Activated CD8-positive, alpha-beta memory T cell treated with anti-CD3 and anti-CD28 coated beads, Interleukin-2, amount 50 U/mL, for 24 hours (primary cell): ENCODE measurements around the gene PRTG.
"Not testable (repeated sequence)": the region's sequence is repeated elsewhere in the genome, so short reads cannot be mapped to it uniquely, and the experiment has no call there.

Experiments
- DNase-seq: peaks from one replicate; pipeline ENCODE4 v3.0.0-alpha.2; 2020; ENCODE audit errors: extremely low read depth

Gene PRTG, protein sequence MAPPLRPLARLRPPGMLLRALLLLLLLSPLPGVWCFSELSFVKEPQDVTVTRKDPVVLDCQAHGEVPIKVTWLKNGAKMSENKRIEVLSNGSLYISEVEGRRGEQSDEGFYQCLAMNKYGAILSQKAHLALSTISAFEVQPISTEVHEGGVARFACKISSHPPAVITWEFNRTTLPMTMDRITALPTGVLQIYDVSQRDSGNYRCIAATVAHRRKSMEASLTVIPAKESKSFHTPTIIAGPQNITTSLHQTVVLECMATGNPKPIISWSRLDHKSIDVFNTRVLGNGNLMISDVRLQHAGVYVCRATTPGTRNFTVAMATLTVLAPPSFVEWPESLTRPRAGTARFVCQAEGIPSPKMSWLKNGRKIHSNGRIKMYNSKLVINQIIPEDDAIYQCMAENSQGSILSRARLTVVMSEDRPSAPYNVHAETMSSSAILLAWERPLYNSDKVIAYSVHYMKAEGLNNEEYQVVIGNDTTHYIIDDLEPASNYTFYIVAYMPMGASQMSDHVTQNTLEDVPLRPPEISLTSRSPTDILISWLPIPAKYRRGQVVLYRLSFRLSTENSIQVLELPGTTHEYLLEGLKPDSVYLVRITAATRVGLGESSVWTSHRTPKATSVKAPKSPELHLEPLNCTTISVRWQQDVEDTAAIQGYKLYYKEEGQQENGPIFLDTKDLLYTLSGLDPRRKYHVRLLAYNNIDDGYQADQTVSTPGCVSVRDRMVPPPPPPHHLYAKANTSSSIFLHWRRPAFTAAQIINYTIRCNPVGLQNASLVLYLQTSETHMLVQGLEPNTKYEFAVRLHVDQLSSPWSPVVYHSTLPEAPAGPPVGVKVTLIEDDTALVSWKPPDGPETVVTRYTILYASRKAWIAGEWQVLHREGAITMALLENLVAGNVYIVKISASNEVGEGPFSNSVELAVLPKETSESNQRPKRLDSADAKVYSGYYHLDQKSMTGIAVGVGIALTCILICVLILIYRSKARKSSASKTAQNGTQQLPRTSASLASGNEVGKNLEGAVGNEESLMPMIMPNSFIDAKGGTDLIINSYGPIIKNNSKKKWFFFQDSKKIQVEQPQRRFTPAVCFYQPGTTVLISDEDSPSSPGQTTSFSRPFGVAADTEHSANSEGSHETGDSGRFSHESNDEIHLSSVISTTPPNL

DNA sequence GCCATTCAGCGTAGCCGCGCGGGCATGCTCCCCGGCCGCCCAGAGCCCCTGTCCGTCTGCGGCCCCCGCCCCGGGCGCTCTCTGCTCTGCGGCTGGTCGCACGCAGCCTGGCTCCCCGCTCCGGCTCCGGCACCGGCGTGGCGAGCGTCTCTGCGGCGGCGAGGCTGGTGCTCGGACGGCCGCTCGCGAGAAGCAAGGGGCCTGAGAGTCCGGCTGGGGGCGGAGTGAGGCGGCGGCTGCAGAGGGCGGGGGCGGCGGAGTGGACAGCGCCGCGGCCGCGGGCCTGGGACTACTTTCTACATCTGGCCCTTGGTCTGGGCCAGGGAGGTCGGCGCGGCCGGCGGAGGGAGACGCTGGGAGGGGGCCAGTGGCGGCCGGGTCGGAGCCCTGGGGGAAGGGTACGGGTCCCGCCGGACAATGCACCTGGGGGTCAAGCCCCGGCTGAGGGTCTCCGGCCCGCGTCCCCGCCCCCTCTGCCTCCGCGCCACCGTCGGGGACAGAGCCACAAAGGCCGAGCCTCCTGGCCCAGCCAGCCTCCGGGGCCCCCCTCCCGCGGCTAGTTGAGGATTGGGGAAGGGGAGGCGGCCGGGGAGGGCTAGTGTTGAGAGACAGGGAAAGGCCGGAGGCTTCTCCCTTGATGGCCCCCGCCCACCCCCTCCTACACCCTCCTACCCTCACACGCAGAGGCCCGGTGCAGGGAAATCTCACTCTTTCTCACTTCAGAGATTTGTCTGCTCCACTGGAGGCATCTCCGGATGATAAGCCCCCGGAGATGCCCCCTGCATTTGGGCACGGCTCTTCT, at the start of gene PRTG:
PRTG (minus strand) TSS at position 226 of the 802 bp plus-strand sequence; CDS start at position 5, 221 bp downstream.
- DNase-seq, result no peak

DNA sequence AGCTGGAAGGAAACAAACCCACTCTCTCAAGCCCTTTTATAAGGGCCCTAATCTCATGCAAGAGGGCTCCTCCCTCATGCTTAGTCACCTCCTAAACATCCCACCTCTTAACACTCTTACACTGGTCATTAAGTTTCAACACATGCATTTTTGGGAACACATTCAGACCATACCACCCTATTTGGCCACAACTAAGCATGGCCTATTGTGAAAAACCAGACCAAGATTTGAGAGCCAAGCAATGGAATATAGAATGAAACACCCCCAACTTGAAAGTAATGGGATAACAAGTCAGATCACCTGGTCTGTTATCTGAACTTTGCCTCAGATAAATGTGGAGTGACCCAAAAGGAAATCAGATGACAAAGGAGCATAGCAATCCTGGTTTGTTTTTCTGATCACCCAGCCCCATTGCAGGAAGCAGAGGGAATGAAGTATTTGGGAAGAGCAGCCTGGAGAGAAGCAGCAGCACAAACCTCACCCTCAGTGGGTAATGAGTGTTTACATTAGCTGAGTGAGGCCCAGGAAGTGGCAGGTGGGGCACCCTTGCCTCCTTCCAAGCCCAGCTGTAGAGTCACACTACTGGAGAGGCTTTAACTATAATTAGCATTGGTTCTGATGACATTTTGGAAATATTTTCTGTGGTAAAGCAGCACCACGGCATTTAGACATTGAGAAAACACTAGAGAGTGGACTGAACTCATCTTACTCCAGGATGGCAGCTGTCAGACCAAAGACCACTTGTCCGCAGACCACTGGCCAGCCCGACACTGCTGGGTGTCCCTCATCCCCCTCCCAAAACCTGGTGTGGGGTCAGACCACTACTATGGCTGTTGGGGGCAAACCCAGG, 48.8 kb upstream of the PRTG start:
- DNase-seq, result no peak

DNA sequence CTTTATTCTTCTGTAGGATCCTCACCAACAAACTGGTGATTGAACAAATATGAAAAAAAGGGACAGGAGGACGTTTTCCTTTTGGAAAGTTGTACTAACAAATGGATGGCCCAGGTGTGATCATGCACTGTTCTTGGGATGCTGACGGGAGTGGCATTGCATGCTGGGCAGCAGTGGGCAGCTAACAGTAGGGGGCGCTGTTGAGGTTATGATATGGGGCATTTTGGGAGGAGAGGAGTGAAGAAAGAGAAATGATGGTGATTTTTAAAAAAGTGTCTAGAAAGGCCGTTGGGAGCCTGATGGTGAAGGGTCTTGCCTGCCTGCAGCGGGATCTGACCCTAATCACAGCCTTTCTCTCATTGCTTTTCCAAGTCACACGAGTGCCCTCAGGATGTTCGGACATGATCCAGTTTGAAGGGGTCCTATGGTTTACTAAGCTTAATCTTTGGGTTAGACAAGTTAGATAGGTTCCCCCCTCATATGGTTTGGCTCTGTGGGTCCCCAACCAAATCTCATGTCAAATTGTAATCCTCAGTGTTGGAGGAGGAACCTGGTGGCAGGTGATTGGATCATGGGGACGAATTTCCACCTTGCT, 46.2 kb upstream of the PRTG start:
- peak; percentile 8 for DNase-seq

DNA sequence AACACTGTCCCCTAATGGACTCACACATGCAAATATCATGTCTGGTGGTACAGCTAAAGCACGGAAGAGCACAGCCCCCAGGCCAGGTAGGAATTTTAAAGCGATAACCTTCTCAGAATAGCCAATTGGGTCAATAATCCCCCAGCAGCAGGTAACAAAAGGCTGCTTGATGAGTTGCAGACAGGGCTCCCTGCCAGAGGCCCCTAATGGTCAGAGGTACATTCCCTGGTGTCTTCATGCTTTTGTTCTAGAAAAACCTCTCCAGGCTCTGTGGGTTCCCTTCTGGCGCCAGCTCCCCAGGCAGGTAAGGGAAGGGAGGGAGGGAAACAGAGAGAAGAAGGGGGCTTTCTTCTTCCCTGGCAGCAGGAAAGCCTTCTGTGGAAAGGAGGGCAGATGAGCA, 43.4 kb upstream of the PRTG start:
- no peak for DNase-seq

DNA sequence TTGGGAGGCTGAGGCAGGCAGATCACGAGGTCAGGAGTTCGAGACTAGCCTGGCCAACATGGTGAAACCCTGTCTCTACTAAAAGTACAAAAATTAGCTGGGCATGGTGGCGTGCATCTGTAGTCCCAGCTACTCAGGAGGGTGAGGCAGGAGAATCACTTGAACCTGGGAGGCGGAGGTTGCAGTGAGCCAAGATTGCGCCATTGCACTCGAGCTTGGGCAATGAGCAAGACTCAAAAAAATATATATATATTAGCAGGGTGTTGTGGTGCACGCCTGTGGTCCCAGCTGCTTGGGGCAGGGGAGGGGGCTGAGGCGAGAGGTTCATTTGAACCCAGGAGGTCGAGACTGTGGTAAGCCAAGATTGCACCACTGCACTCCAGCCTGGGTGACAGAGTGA, 42.6 kb upstream of the PRTG start:
- not testable (repeated sequence) for DNase-seq

DNA sequence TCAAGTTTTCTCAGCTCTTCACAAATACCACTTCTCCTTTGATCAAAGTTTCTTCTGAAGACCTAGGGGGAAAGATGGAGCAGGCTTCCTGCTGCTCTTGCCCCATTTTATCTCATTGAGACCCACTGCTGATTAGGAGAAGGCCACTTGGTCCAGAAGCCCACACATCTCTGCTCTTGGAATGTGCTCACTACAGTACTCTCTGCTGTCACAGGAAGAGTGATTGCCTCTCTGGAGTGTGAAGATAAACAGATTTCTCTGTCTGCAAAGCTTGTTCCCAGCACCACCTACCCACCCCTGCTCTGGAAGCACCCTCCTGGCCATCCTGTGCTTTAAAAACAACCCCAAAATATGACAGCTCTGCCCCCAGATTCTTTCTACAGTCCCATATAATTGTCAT, 41.3 kb upstream of the PRTG start:
- no peak for DNase-seq

DNA sequence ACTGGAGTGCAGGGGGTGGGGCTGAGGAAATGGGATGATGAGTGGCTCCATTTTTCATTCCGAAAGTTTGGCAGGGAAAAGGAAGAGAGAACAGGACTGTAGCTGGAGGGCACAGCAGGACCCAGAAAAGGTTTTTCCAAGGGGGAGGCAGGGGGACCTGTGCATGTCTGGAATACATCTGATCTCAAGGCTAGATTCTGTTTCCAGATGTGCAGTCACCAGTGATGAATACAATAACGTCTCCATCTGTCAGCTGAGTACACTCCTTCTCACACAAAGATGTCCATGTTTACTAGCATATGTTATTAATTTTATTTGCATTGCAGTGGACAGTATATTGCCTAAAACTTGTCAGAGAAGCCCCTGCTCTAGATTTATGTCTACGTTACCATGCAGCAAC, 39.9 kb upstream of the PRTG start:
- no peak for DNase-seq

DNA sequence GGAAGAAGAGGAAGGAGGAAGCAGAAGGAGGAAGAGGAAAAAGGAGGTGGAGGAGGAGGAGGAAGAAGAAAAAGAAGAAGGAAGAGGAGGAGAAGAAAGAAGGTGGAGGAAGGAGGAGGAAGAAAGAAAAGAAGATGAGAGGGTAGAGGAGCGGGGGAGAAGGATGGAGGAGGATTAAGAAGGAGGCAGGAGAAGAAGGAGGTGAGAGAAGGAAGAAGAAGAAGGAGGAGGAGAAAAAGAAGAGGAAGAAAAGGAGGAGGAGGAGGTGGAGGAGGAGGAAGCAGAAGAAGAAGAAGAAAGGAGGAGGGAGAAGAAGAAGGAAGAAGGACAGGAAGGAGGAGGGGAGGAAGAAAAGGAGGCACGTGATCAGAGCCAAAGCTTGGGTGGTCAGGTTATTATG, 37.3 kb upstream of the PRTG start:
- DNase-seq, result no peak

DNA sequence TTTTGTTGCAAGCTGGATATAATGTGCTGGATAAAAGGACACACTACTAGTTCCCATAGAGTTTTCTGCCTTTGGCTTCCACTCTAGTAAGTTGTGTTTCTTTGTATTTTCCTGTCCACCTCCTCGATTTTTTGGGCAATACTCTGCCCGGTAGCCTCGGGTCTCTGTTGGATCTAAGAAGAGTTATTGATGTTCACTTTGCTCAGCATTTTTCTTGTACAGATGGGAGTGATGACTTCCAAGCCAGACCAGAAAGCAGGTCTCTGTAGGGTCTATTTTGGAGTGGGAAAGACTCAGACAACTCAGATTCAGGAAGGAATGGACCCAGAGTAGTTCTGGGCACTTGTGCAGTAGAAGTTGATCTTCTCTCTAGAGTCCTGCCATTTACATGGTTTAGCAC, 36.0 kb upstream of the PRTG start:
- DNase-seq, result no peak

DNA sequence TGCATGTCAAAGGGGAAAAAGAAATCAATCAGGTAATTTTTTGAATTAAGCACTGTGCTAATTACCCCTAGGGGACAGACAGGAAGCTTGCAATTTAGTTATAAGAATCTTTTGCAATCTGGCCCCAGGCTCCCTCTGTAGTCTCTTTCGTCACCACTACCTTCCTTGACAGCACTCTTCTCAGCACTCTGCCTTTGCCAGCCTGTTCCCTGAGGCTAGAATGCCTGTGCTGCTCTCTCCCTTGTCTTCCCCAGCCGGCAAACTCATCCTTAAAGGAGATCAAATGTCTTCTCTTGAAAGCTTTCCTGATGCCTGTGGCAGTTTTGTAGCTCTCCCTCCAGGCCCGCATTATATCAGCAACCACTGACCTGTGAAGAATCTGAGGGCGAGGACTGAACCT, 32.4 kb upstream of the PRTG start:
- no peak for DNase-seq

DNA sequence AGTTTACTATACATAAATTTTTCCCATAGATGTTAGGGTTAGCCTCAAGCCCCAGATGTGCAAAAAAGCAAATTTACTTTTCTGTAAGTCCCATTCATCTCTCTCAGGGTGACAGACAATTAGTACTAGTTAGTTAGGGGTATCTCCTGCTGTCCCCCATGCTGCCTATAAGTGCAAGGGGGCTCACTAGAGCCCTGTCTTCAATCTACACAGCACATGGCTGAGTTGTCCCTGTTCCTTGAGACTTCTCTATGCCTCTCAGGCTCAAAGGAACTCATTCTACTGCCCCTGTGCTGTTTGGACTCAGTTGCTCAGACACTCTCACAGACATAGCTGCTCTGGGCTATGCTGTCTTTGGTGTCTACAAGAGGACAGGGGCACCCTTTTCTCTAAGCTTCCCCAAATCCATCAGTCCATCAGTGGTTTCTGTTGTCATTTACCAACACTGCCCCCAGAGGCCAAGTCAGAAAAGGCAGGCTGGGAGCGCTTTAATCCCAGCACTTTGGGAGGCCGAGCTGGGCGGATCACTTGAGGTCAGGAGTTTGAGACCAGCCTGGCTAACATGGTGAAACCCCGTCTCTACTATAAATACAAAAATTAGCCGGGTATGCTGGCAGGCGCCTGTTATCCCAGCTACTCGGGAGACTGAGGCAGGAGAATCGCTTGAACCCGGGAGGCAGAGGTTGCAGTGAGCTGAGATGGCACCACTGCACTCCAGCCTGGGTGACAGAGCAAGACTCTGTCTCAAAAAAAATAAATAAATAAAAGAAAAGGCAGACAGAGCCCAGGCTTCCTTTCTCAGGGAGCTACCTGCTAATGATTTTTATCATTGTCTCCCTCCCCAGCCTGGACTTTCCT, 31.4 kb upstream of the PRTG start:
- no peak for DNase-seq

DNA sequence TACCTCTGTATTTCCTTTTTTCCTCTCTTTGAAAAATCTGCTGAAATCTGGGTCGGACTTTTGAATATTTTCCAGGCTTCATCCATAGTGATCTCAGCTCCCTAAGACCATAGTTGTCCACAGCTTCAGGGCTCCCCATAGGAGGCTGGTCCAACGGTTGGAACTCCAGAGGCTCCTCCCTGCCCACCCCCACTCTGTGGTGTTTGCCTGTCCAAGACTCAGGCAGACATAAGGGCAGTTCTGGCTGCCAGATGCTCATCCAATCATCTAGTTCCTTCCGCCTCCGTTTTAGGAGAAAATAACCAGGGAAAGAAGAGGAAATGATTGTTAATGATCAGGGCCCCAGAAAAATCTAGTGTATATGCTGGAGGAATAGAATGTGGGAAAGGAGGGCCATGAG, 27.9 kb upstream of the PRTG start:
- DNase-seq, result no peak

DNA sequence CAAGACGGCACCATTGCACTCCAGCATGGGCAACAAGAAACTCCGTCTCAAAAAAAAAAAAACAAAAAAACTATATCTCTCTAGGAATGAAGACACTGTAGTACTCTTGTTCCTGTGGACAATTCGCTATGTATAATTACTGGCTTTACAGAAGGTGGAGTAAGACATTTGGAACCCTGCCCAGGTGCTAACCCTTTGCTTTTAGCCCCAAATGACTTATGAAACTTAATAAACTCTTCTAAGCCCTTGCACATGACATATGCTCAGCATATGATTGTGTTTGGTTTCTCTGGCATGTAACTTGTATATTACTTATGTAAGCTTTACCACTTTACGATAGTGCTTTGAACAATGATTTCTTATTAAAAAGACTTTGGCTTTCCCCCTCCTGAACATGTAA, 27.3 kb upstream of the PRTG start:
- DNase-seq, result no peak

DNA sequence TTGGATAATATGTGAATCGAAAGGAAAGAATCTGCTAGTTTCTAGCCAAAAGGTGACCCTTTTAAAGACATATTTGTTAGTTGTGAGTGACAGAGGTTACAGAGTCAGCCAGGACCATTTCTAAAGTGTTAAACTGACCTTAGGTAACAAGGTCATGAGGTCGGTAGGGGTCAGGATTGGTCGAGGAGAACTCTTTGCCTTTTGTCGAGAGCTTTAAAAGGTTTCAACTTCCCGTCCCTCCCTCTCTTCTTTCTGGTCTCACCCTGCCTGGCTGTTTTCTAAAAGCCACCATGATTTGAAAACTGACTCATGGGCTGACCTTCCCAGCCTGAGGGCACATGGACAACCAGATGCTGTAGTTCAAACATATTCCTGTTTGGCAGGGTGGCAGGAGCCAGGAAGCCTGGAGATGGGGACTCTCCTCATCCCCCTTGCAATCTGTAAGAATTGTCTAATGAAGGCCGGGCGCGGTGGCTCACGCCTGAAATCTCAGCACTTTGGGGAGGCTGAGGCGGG, 25.8 kb upstream of the PRTG start:
- DNase-seq, result no peak

DNA sequence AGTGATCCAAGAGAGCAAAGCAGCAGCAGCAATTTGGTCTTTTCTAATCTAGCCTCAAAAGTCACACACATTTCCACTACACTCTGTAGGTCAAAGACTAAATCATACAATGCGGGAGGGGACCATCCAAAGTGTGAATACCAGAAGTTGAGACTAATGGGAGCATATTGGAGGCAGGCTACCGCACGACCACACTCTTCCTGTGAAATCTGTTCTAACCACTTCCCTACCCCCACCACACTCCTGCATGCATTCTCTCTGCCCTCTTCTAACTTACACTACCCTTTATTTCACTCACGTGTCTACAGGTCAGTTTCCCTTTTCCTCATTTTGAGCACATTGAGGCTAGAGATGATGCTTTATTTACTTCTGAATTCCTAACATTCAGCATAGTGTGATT, 23.7 kb upstream of the PRTG start:
- DNase-seq, result no peak

DNA sequence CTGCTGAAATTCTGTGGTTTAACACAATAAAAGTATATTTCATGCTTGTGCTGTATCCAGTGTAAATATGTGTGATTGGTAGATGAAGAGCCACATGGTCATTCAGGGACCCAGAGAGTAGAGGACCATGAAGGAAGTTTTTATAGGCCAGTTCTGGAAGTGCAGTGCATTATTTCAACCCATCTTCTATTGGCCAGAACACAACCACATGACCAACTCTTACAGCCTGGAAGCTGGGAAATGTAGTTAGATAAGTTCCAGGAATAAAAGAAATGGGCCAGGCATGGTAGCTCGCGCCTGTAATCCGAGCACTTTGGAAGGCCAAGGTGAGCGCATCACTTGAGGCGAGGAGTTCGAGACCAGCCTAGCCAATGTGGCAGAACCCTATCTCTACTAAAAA, 21.4 kb upstream of the PRTG start:
- no peak for DNase-seq

DNA sequence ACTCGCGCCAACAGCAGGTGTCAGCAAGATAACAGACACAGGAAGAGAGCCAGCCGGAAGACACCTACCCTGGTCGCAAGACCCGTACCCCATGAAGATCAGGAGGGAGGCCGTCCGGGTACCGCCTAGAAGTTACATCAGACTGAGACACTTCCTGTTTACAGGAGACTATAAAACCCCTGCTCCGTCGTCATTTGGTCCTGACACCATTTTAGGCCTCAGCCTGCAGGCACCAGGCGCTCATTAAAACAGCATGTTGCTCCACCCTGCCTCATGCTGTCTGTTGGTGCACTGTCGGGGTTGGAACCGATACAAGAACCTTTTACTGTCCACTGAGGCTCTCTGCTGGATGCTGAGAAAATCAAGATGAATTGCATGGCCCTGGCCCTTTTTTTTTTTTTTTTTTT, 15.6 kb upstream of the PRTG start:
- DNase-seq, result no peak

DNA sequence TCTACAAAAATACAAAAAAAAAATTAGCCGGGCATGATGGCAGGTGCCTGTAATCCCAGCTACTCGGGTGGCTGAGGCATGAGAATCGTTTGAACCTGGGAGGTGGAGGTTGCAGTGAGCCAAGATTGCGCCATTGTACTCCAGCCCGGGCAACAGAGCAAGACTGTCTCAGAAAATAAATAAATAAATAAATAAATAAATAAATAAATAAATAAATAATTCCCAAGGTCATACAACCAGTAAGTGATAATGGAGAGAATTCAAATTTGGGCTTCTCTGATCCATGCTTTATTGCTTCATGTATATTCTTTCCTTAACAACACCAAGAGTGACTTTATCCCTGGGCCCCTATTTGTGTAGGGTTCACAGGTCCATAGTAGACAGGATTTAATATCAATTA, 10.5 kb upstream of the PRTG start:
- DNase-seq, result not testable (repeated sequence)

DNA sequence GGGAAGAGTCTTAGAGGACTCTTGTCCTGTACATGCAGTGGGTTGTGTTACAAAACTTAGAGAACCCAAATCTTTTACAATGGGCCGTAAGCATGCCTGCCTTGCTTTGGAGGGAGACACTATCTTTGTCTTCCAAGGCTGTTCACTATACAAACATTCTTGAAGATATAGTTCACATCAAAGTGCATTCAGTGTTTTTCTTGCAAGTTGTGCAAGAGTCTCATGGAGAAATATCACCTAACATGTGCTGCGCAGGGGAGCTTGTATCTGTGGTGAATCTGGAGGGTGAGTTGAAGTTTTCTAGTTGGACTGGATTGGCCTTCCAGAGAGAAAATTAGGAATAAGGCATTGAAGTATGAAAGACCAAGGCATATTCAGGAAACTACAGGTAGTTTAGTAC, 7.8 kb upstream of the PRTG start:
- no peak for DNase-seq
